Endothelial cell of umbilical vein (primary cell): ENCODE measurements around the gene SH3GL3. TPM values are rescaled to one million over a fixed set of nuclear protein-coding genes. Genes with fewer than 3 reads are reported as not detected.

Source experiments
- BruUV-seq: library from RNA; stranded (reverse); fragments of 400-500 nt; replicated peaks from 2 replicates; lab custom pipeline; 2021; lab: Mats Ljungman, UMichigan
- CTCF ChIA-PET: fragments of 300-600, 350-600 bp; sonication (Branson Sonifier 250); formaldehyde crosslinking; loops from one replicate; lab custom pipeline; 2021; ENCODE audit warnings: antibody characterized with exemption, inconsistent platforms; lab: Charles Lee
- POLR2A ChIA-PET: fragments of 300-600, 350-600 bp; sonication (Branson Sonifier 250); formaldehyde crosslinking; loops from one replicate; lab custom pipeline; 2021; ENCODE audit warnings: antibody characterized with exemption, inconsistent platforms; lab: Charles Lee
- DNase-seq: peaks from one replicate; pipeline ENCODE4 v3.0.0-alpha.2; 2011; ENCODE audit warnings: low read depth, low spot score
- FAIRE-seq: peaks from 2 replicates; lab custom pipeline; 2011; peaks lifted over from hg19 to GRCh38; lab: Jason Lieb, UNC
- H2AFZ ChIP-seq: 2 replicates; pipeline ENCODE4 v1.6.0; 2012; ENCODE audit warnings: low read depth, low read length, control low read depth, inconsistent platforms
- H3K27ac ChIP-seq: 2 replicates; pipeline ENCODE4 v1.5.1; 2011; ENCODE audit warnings: low read depth, mild to moderate bottlenecking, control low read depth, low read length, moderate library complexity; ENCODE audit not compliant: insufficient read depth
- H3K27me3 ChIP-seq, 2 experiments: 2 replicates each; pipeline versions ENCODE4 v1.6.0 to v1.6.1; 2011; ENCODE audit warnings: low read length in 2 of 2, mixed read lengths in 1 of 2; ENCODE audit not compliant: control insufficient read depth in 2 of 2, insufficient read depth in 2 of 2
- H3K36me3 ChIP-seq, 2 experiments: 2 replicates in 1 of 2; 3 replicates in 1 of 2; pipeline ENCODE4 v1.5.1; 2011; ENCODE audit warnings: low read length in 2 of 2, mild to moderate bottlenecking in 1 of 2, moderate library complexity in 1 of 2; ENCODE audit not compliant: control insufficient read depth in 2 of 2, insufficient read depth in 2 of 2; ENCODE audit errors: extremely low read depth in 1 of 2
- H3K4me1 ChIP-seq: 3 replicates; pipeline ENCODE4 v1.5.1; 2011; ENCODE audit warnings: mild to moderate bottlenecking, low read length; ENCODE audit not compliant: control insufficient read depth, insufficient read depth; ENCODE audit errors: extremely low read depth
- H3K4me2 ChIP-seq: 2 replicates; pipeline ENCODE4 v1.6.1; 2011; ENCODE audit warnings: low read length, control low read depth, mixed read lengths; ENCODE audit not compliant: insufficient read depth
- H3K4me3 ChIP-seq, 3 experiments: fragments of 200-600 bp in 1 of 3; sonication (generic), shearing (Covaris generic) in 1 of 3; replicated peaks in 1 of 3; 2 replicates each; pipeline ENCODE4 v1.5.1; 2011 to 2016; ENCODE audit warnings: control low read depth in 3 of 3, low read length in 3 of 3, mild to moderate bottlenecking in 2 of 3, inconsistent platforms in 1 of 3, low read depth in 1 of 3, moderate library complexity in 1 of 3; ENCODE audit not compliant: insufficient read depth in 1 of 3
- H3K79me2 ChIP-seq: 2 replicates; pipeline ENCODE4 v1.6.0; 2012; ENCODE audit warnings: low read length, inconsistent platforms; ENCODE audit not compliant: control insufficient read depth, insufficient read depth
- H3K9ac ChIP-seq: replicated peaks from 2 replicates; pipeline ENCODE3; 2011; ENCODE audit warnings: low read length, control low read depth; ENCODE audit not compliant: insufficient read depth; ENCODE audit errors: extremely low read depth
- H3K9me1 ChIP-seq: replicated peaks from 3 replicates; pipeline ENCODE4 v1.6.0; 2011; ENCODE audit warnings: mild to moderate bottlenecking, low read length; ENCODE audit not compliant: control insufficient read depth, insufficient read depth; ENCODE audit errors: extremely low read depth
- H3K9me3 ChIP-seq: replicated peaks from 2 replicates; pipeline ENCODE4 v1.5.1; 2012; ENCODE audit warnings: low read length, inconsistent platforms; ENCODE audit not compliant: control insufficient read depth, insufficient read depth
- H4K20me1 ChIP-seq: replicated peaks from 2 replicates; pipeline ENCODE3; 2011; ENCODE audit warnings: mild to moderate bottlenecking, low read length; ENCODE audit not compliant: control insufficient read depth, insufficient read depth; ENCODE audit errors: extremely low read depth
- EZH2 ChIP-seq: IDR thresholded peaks from 2 replicates; pipeline ENCODE4 v1.6.1; 2012; ENCODE audit warnings: borderline replicate concordance, low read depth, mild to moderate bottlenecking, moderate library complexity, low read length, inconsistent platforms; ENCODE audit not compliant: severe bottlenecking
- FOS ChIP-seq: IDR thresholded peaks from 2 replicates; pipeline ENCODE4 v1.6.1; 2011; ENCODE audit warnings: mild to moderate bottlenecking, low read length, moderate library complexity, borderline replicate concordance; ENCODE audit not compliant: insufficient read depth
- GATA2 ChIP-seq: IDR thresholded peaks from 2 replicates; pipeline ENCODE4 v1.7.0; 2011; ENCODE audit warnings: low read depth, mild to moderate bottlenecking, moderate library complexity, mixed read lengths, low read length; ENCODE audit not compliant: insufficient read length, insufficient read depth
- JUN ChIP-seq: IDR thresholded peaks from 2 replicates; pipeline ENCODE4 v1.6.1; 2011; ENCODE audit warnings: borderline replicate concordance, low read depth; ENCODE audit not compliant: insufficient read length, insufficient read depth
- MYC ChIP-seq: IDR thresholded peaks from one replicate; pipeline ENCODE4 v1.6.1; 2011; ENCODE audit warnings: mild to moderate bottlenecking, low read depth, low read length
- POLR2A ChIP-seq: IDR thresholded peaks from 2 replicates; pipeline ENCODE4 v1.6.1; 2012; ENCODE audit warnings: low read depth, mild to moderate bottlenecking, control low read depth, low read length
- POLR2AphosphoS5 ChIP-seq: IDR thresholded peaks from 2 replicates; pipeline ENCODE4 v1.6.1; 2012; ENCODE audit warnings: low read depth, mild to moderate bottlenecking, control low read depth, low read length, moderate library complexity; ENCODE audit not compliant: insufficient read depth
- dilution Hi-C: fragments of 300-500 bp; cut with MboI; formaldehyde crosslinking; loops from one replicate; pipeline ENCODE4 v1.15.0; 2019; ENCODE audit warnings: low sequenced_read_pairs; ENCODE audit not compliant: extremely low pct_ligation_motif_present
- intact Hi-C: fragments of 100-400 bp; cut with micrococcal nuclease; formaldehyde crosslinking; loops from one replicate; pipeline ENCODE4 v1.10.0; 2022
- polyA plus RNA-seq, 4 experiments: library from polyadenylated mRNA; depleted of rRNA in 3 of 4; stranded (reverse) in 3 of 4; unstranded in 1 of 4; fragments of >200 nt; gene quantifications; 2 replicates each; pipeline versions ENCODE4 v1.2.1 to v1.2.3, GENCODE V29; 2011 to 2012; ENCODE audit warnings: missing spikeins in 1 of 4
- total RNA-seq: library from RNA; stranded (reverse); gene quantifications from 2 replicates; pipeline ENCODE4 v1.2.3, GENCODE V29; 2021
- TF ChIP-seq, protein P1 (sequence below): IDR thresholded peaks from 2 replicates; pipeline ENCODE4 v1.6.1; 2011; ENCODE audit not compliant: insufficient read depth, insufficient read length
- TF ChIP-seq, protein P2 (sequence below), 2 donors: IDR thresholded peaks; 1 replicate in 1 of 2; 2 replicates in 1 of 2; pipeline ENCODE4 v1.5.1; 2011; ENCODE audit warnings: low read length in 2 of 2, mild to moderate bottlenecking in 2 of 2, moderate library complexity in 2 of 2, control low read depth in 1 of 2, inconsistent platforms in 1 of 2, low read depth in 1 of 2; ENCODE audit not compliant: insufficient read depth in 1 of 2; ENCODE audit errors: extremely low read depth in 1 of 2

SH3GL3 gene
- total and polyA plus RNA-seq, 2 donors (not counting 3 experiments of a cell fraction or from before 2014, with no cell fraction given) = not detected

DNA sequence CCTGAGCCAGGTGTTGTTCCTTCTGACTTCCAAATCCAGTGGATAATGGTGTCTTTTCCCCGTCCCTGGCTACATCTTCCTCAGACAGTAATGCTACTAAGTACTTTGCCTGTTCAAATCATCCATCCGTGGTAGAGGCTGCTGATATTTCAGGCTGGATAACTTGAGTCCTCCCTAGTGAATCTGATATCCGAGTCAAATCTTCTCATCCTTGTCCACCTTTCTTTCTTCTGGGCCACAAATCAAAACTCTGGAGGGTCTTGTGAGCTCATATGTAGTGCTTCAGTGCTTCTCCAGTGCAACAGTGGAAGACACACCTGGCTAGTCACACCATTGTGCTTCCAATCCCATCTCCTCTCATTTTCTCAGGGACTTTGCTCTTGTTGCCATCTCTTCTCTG, 11.2 kb downstream of the SH3GL3 start:
- no peak overlapping the region for H3K27ac ChIP-seq
- dilution Hi-C loops (no loop called here), intact Hi-C loops (no loop called here)
- no peak overlapping the region for H3K9ac ChIP-seq
- no peak overlapping the region for H3K4me2 ChIP-seq
- H2AFZ ChIP-seq = no peak overlapping the region
- H3K4me1 ChIP-seq = no peaks in the 10 kb centered on the region
- H3K4me3 ChIP-seq = no peak overlapping the region
- H3K79me2 ChIP-seq = no peaks in the 10 kb centered on the region
- H3K9me1 ChIP-seq = no peaks in the 10 kb centered on the region
- TF ChIP-seq, protein P1, sequence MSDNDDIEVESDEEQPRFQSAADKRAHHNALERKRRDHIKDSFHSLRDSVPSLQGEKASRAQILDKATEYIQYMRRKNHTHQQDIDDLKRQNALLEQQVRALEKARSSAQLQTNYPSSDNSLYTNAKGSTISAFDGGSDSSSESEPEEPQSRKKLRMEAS = no peak
- no peak for TF ChIP-seq JUN
- TF ChIP-seq, protein P2, sequence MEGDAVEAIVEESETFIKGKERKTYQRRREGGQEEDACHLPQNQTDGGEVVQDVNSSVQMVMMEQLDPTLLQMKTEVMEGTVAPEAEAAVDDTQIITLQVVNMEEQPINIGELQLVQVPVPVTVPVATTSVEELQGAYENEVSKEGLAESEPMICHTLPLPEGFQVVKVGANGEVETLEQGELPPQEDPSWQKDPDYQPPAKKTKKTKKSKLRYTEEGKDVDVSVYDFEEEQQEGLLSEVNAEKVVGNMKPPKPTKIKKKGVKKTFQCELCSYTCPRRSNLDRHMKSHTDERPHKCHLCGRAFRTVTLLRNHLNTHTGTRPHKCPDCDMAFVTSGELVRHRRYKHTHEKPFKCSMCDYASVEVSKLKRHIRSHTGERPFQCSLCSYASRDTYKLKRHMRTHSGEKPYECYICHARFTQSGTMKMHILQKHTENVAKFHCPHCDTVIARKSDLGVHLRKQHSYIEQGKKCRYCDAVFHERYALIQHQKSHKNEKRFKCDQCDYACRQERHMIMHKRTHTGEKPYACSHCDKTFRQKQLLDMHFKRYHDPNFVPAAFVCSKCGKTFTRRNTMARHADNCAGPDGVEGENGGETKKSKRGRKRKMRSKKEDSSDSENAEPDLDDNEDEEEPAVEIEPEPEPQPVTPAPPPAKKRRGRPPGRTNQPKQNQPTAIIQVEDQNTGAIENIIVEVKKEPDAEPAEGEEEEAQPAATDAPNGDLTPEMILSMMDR (IDR thresholded peaks at IDR 0.05; ENCODE audit: extremely low read depth in 1 of 2, insufficient read depth in 1 of 2, low read depth in 1 of 2, low read length in 2 of 2) = no peak
- TF ChIP-seq POLR2AphosphoS5 = no peak
- no peak for TF ChIP-seq POLR2A
- no peak for TF ChIP-seq MYC
- TF ChIP-seq GATA2 = no peak
- no peak for TF ChIP-seq FOS
- TF ChIP-seq EZH2 = no peak
- ChIA-PET CTCF (no interaction called here), POLR2A (no interaction called here)
- no peaks in the 10 kb centered on the region for H3K27me3 ChIP-seq
- DNase-seq (no peak), FAIRE-seq (no peak)
- BruUV-seq = no TSS peak
- no peaks in the 10 kb centered on the region for H4K20me1 ChIP-seq
- no peaks in the 10 kb centered on the region for H3K36me3 ChIP-seq
- no peaks in the 10 kb centered on the region for H3K9me3 ChIP-seq
